IMR-90 (cell line): ENCODE data around the gene OFD1. TPM values are rescaled to one million over a fixed set of nuclear protein-coding genes. Genes with fewer than 3 reads are reported as not detected.

Experiments used
- ATAC-seq: fragments of 200-7000 bp; cut with Tn5 transposase; 2 replicates; pipeline ENCODE4 v1.9.1; 2020; ENCODE audit warnings: low read depth, mild to moderate bottlenecking, moderate library complexity
- BruUV-seq: library from RNA; stranded (reverse); fragments of 400-500 nt; replicated peaks from 2 replicates; lab custom pipeline; 2021; lab: Mats Ljungman, UMichigan
- CTCF ChIA-PET: fragments of 300-600 bp; formaldehyde crosslinking; extraction: SDS; loops from one replicate; lab custom pipeline; 2021; ENCODE audit warnings: antibody characterized with exemption; lab: Yijun Ruan, JAX
- POLR2A ChIA-PET: fragments of 300-600 bp; sonication (Branson Sonifier 250); formaldehyde crosslinking; loops from one replicate; lab custom pipeline; 2022; ENCODE audit warnings: antibody characterized with exemption; ENCODE audit not compliant: unreplicated experiment; lab: Charles Lee
- DNase-seq: peaks from one replicate; pipeline ENCODE4 v3.0.0; 2013
- H2AFZ ChIP-seq: replicated peaks from 2 replicates; pipeline ENCODE3; 2013; ENCODE audit warnings: low read length, mild to moderate bottlenecking; ENCODE audit not compliant: poor library complexity
- H2AK5ac ChIP-seq: 2 replicates; pipeline ENCODE4 v1.6.1; 2013; ENCODE audit warnings: low read depth, low read length, inconsistent platforms
- H2AK9ac ChIP-seq: replicated peaks from 2 replicates; pipeline ENCODE3; 2013; ENCODE audit warnings: mild to moderate bottlenecking, low read depth, low read length, moderate library complexity; ENCODE audit not compliant: poor library complexity
- H2BK120ac ChIP-seq: 2 replicates; pipeline ENCODE4 v1.6.1; 2013; ENCODE audit warnings: low read depth, low read length, inconsistent platforms
- H2BK15ac ChIP-seq: 3 replicates; pipeline ENCODE4 v1.6.1; 2013; ENCODE audit warnings: low read depth, low read length, inconsistent platforms
- H2BK20ac ChIP-seq: 2 replicates; pipeline ENCODE4 v1.6.1; 2013; ENCODE audit warnings: low read depth, mild to moderate bottlenecking, inconsistent platforms, low read length, moderate library complexity
- H2BK5ac ChIP-seq: 2 replicates; pipeline ENCODE4 v1.6.1; 2013; ENCODE audit warnings: mild to moderate bottlenecking, low read depth, low read length, inconsistent platforms; ENCODE audit not compliant: poor library complexity, severe bottlenecking
- H3K14ac ChIP-seq: replicated peaks from 2 replicates; pipeline ENCODE4 v1.6.1; 2013; ENCODE audit warnings: low read depth, low read length, inconsistent platforms
- H3K18ac ChIP-seq: 2 replicates; pipeline ENCODE4 v1.6.1; 2013; ENCODE audit warnings: low read depth, low read length, control low read depth
- H3K23ac ChIP-seq: 2 replicates; pipeline ENCODE4 v1.6.1; 2013; ENCODE audit warnings: low read depth, low read length, inconsistent platforms
- H3K27ac ChIP-seq: 2 replicates; pipeline ENCODE4 v1.5.1; 2013; ENCODE audit warnings: mild to moderate bottlenecking, control low read depth, low read length; ENCODE audit not compliant: insufficient read depth
- H3K27me3 ChIP-seq: 2 replicates; pipeline ENCODE4 v1.6.1; 2013; ENCODE audit warnings: low read length; ENCODE audit not compliant: control insufficient read depth, insufficient read depth
- H3K36me3 ChIP-seq: 2 replicates; pipeline ENCODE4 v1.6.1; 2013; ENCODE audit warnings: low read length, mixed read lengths; ENCODE audit not compliant: control insufficient read depth, insufficient read depth
- H3K4ac ChIP-seq: 2 replicates; pipeline ENCODE4 v1.6.1; 2013; ENCODE audit warnings: low read depth, low read length, inconsistent platforms
- H3K4me1 ChIP-seq: 2 replicates; pipeline ENCODE4 v1.6.1; 2013; ENCODE audit warnings: low read length, mixed read lengths; ENCODE audit not compliant: control insufficient read depth, insufficient read depth
- H3K4me2 ChIP-seq: 2 replicates; pipeline ENCODE4 v1.6.1; 2013; ENCODE audit warnings: low read depth, mild to moderate bottlenecking, control low read depth, low read length, moderate library complexity
- H3K4me3 ChIP-seq: 2 replicates; pipeline ENCODE4 v1.5.1; 2013; ENCODE audit warnings: low read depth, mild to moderate bottlenecking, control low read depth, low read length, moderate library complexity; ENCODE audit not compliant: insufficient read depth
- H3K56ac ChIP-seq: 2 replicates; pipeline ENCODE4 v1.6.1; 2013; ENCODE audit warnings: low read length, inconsistent platforms; ENCODE audit not compliant: insufficient read depth; ENCODE audit errors: extremely low read depth
- H3K79me1 ChIP-seq, 2 experiments: 2 replicates each; pipeline ENCODE4 v1.6.1; 2013; ENCODE audit warnings: low read length in 2 of 2, inconsistent platforms in 1 of 2, low read depth in 1 of 2
- H3K9ac ChIP-seq: 2 replicates; pipeline ENCODE4 v1.6.1; 2013; ENCODE audit warnings: low read depth, low read length, control low read depth
- H3K9me1 ChIP-seq: 2 replicates; pipeline ENCODE4 v1.6.1; 2013; ENCODE audit warnings: low read length, inconsistent platforms; ENCODE audit not compliant: insufficient read depth
- H3K9me3 ChIP-seq: 2 replicates; pipeline ENCODE4 v1.6.1; 2013; ENCODE audit warnings: low read length; ENCODE audit not compliant: control insufficient read depth, insufficient read depth
- H4K20me1 ChIP-seq: 2 replicates; pipeline ENCODE4 v1.6.1; 2013; ENCODE audit warnings: low read length, inconsistent platforms; ENCODE audit not compliant: insufficient read depth
- H4K5ac ChIP-seq: 2 replicates; pipeline ENCODE4 v1.6.1; 2013; ENCODE audit warnings: mild to moderate bottlenecking, low read depth, low read length, control low read depth
- H4K8ac ChIP-seq, 2 experiments: 2 replicates each; pipeline ENCODE4 v1.6.1; 2013; ENCODE audit warnings: low read depth in 2 of 2, low read length in 2 of 2, control low read depth in 1 of 2, inconsistent platforms in 1 of 2
- H4K91ac ChIP-seq: 2 replicates; pipeline ENCODE4 v1.6.1; 2013; ENCODE audit warnings: low read depth, low read length, inconsistent platforms; ENCODE audit not compliant: insufficient read depth
- MAZ ChIP-seq: IDR thresholded peaks from 2 replicates; pipeline ENCODE4 v1.6.1; 2012; ENCODE audit warnings: low read depth, mild to moderate bottlenecking, low read length, improper control_type of control experiment, moderate library complexity, borderline replicate concordance
- NFE2L2 ChIP-seq: fragments of 150-350 bp; IDR thresholded peaks from 2 replicates; pipeline ENCODE4 v1.6.1; 2016; ENCODE audit warnings: low read depth, mild to moderate bottlenecking, low read length
- RFX5 ChIP-seq: IDR thresholded peaks from 2 replicates; pipeline ENCODE4 v1.8.0; 2012; ENCODE audit warnings: low read depth, mild to moderate bottlenecking, low read length, moderate library complexity
- WGBS, 2 experiments: methylation state at CpG; one replicate each; pipeline versions ENCODE4 v1.1.5 to v1.1.7; 2013; ENCODE audit warnings: missing lambda C conversion rate in 2 of 2; ENCODE audit not compliant: insufficient read length in 1 of 2; ENCODE audit errors: extremely low coverage in 2 of 2; 5-methylcytosine and 5-hydroxymethylcytosine counted together
- dilution Hi-C: fragments of 300-500 bp; cut with HindIII; formaldehyde crosslinking; loops from one replicate; pipeline ENCODE4 v1.14.3; 2018; ENCODE audit warnings: low sequenced_read_pairs; ENCODE audit not compliant: unreplicated experiment
- in situ Hi-C: fragments of 300-500 bp; cut with MboI; formaldehyde crosslinking; loops from 3 replicates; pipeline ENCODE4 v1.14.3; 2019; ENCODE audit warnings: low sequenced_read_pairs, inconsistent platforms, mixed read lengths
- intact Hi-C: fragments of 100-400 bp; cut with micrococcal nuclease; formaldehyde crosslinking; loops from 2 replicates; pipeline ENCODE4 v1.10.0; 2022
- polyA plus RNA-seq, 3 experiments: library from polyadenylated mRNA; depleted of rRNA; stranded (reverse); fragments of >200 nt; gene quantifications; 2 replicates each; pipeline ENCODE4 v1.2.3, GENCODE V29; 2012; ENCODE audit warnings: low replicate concordance in 1 of 3
- total RNA-seq: library from RNA; depleted of rRNA; stranded (reverse); fragments of >200 nt; gene quantifications from 2 replicates; pipeline ENCODE4 v1.2.3, GENCODE V29; 2012

The OFD1 gene
- total and polyA plus RNA-seq, 2 of the 4 experiments (the other 2 are of a cell fraction) = 8.4 to 8.6 TPM

DNA sequence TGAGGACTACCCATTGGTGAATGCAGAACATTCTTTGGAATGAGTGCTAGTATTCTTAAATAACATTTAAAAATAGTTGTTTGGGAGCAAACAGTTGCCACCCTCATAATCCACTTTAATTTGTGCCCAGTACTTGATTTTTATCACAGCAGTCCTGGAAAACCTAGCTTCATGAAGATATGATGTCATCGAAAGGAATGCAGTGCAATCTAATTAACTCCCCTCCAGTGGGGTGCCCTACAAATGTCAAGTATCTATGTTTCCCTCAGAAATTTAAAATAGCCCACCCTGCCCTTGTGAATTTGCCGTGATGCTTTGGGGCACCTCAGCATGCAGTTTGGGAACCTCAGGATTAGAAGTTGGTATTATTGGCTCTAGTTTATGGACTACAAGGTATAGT is 40.2 kb upstream of the OFD1 start:
- peaks cover 3% of the 10 kb centered on the region; the same call in 1 of the 2 replicates for H3K9me1 ChIP-seq
- no peak overlapping the region for H3K27ac ChIP-seq
- BruUV-seq = no TSS peak
- no peak overlapping the region for H2BK15ac ChIP-seq
- POLR2A ChIA-PET = no interaction called here
- no peak overlapping the region for H4K5ac ChIP-seq
- H3K4me1 ChIP-seq = peaks cover 9% of the 10 kb centered on the region
- no peak overlapping the region for H2AK5ac ChIP-seq
- H3K4me3 ChIP-seq = no peak overlapping the region
- no peak overlapping the region for H3K9ac ChIP-seq
- H3K14ac ChIP-seq = no peak overlapping the region
- H3K23ac ChIP-seq = no peak overlapping the region
- H3K4me2 ChIP-seq = no peak overlapping the region
- H3K4ac ChIP-seq = no peak overlapping the region
- H2BK5ac ChIP-seq = no peak overlapping the region
- peaks cover 57% of the 10 kb centered on the region for H4K20me1 ChIP-seq
- DNase-seq (no peak), ATAC-seq (0 out of 2 replicates have a peak, but pooled peaks have one; percentile 27)
- WGBS, 2 experiments = no CpG with 5 or more reads among the region's 2 CpGs
- no peaks in the 10 kb centered on the region for H3K9me3 ChIP-seq
- intact Hi-C loops (loop anchor here (5.0 kb wide), 1 partner anchor 38 kb away; the partner anchor contains the start of genes OFD1 and TRAPPC2), in situ Hi-C loops (no loop called here), dilution Hi-C loops (no loop called here)
- no peak overlapping the region for H4K91ac ChIP-seq
- H4K8ac ChIP-seq = no peak overlapping the region
- H3K27me3 ChIP-seq = no peaks in the 10 kb centered on the region; the same call in 1 of the 2 replicates
- CTCF ChIA-PET = interaction anchor here (1.2 kb wide), 1 partner anchor 10 kb away, joined by 5 read pairs; no protein-coding TSS in a partner anchor
- H3K56ac ChIP-seq = no peak overlapping the region
- no peak overlapping the region for H3K18ac ChIP-seq
- no peak overlapping the region for H2BK20ac ChIP-seq
- H3K79me1 ChIP-seq = peaks cover 23 to 56% of the 10 kb centered on the region in 2 experiments
- peaks cover 2% of the 10 kb centered on the region for H3K36me3 ChIP-seq
- TF ChIP-seq RFX5 (no peak), NFE2L2 (no peak), MAZ (no peak)
- no peak overlapping the region for H2AK9ac ChIP-seq
- H2BK120ac ChIP-seq = no peak overlapping the region
- H2AFZ ChIP-seq = no peak overlapping the region
